ENCODE measurements around the gene ATG4C.
"Not testable (repeated sequence)": the region's sequence is repeated elsewhere in the genome, so short reads cannot be mapped to it uniquely, and the experiment has no call there.

Gene ATG4C

GRCh38 chr1:62781841-62782543, 1.9 kb upstream of the ATG4C start:
- H3K4me1 Mint-ChIP-seq = peaks cover 11% of the 10 kb centered on the region
- no peak for DNase-seq
- H3K27ac Mint-ChIP-seq = no peak overlapping the region
- H3K27me3 Mint-ChIP-seq (ENCODE audit: low read depth, poor library complexity) = peaks cover 6% of the 10 kb centered on the region
- TF ChIP-seq, protein P1, sequence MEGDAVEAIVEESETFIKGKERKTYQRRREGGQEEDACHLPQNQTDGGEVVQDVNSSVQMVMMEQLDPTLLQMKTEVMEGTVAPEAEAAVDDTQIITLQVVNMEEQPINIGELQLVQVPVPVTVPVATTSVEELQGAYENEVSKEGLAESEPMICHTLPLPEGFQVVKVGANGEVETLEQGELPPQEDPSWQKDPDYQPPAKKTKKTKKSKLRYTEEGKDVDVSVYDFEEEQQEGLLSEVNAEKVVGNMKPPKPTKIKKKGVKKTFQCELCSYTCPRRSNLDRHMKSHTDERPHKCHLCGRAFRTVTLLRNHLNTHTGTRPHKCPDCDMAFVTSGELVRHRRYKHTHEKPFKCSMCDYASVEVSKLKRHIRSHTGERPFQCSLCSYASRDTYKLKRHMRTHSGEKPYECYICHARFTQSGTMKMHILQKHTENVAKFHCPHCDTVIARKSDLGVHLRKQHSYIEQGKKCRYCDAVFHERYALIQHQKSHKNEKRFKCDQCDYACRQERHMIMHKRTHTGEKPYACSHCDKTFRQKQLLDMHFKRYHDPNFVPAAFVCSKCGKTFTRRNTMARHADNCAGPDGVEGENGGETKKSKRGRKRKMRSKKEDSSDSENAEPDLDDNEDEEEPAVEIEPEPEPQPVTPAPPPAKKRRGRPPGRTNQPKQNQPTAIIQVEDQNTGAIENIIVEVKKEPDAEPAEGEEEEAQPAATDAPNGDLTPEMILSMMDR (IDR thresholded peaks at IDR 0.05) = no peak
- H3K36me3 Mint-ChIP-seq (ENCODE audit: low read depth) = no peaks in the 10 kb centered on the region
- H3K9me3 Mint-ChIP-seq = no peaks in the 10 kb centered on the region
- H3K4me3 Mint-ChIP-seq = no peak overlapping the region

- H3K36me3 Mint-ChIP-seq (ENCODE audit: low read depth); DNase-seq; H3K27me3 Mint-ChIP-seq (ENCODE audit: low read depth, poor library complexity); H3K27ac Mint-ChIP-seq; H3K4me3 Mint-ChIP-seq; H3K9me3 Mint-ChIP-seq: not testable (repeated sequence)
- H3K4me1 Mint-ChIP-seq = peaks cover 12% of the 10 kb centered on the region
Observed at GRCh38 chr1:62782544-62783212, 1.3 kb upstream of the ATG4C start.

DNA sequence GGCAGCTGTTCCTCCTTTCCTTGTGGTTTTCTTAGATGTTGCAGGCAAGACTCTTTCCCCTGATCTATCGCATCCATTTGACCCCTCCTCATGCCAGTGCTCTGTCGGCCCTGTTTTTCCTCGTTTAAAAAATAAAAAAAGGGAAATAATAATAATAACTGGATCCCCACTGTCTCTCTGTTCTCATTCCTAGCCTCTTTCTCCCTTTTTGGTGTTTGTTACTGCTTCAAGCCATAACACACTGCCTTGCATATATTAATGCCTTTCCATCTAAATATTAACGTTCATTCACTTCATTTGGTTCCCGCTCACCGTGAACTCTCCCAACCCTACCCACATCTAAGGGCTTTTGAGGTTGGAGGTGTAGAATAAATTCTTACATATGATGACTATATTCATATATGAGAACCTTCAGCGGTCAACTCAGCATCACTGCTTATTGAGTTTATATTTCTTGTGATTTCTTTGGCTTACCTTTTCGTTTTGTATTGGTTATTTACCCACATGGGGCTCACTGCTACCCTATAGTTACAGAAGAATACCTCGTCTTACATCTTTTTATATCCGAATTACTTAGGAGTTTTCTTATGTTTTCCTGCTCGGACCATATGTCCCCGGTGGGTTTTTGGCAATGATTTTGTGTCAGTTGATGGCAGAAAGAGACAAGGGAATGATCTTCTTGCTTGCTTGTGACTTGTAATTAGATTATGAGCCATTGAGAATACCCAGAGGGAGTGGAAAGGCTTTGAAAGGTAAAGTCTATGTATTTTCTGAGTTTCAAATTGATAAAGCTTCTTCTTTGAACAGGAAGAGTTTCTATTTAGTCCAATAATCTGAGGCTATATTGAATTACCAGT, 805 bp downstream of the ATG4C start:
- H3K36me3 Mint-ChIP-seq (ENCODE audit: low read depth) = peaks cover 6% of the 10 kb centered on the region
- H3K4me1 Mint-ChIP-seq = peaks cover 12% of the 10 kb centered on the region
- H3K9me3 Mint-ChIP-seq = no peaks in the 10 kb centered on the region
- TF ChIP-seq, protein P1 (IDR thresholded peaks at IDR 0.05) = no peak
- H3K27ac Mint-ChIP-seq = no peak overlapping the region
- H3K27me3 Mint-ChIP-seq (ENCODE audit: low read depth, poor library complexity) = peaks cover 6% of the 10 kb centered on the region
- H3K4me3 Mint-ChIP-seq = no peak overlapping the region
- DNase-seq = no peak

- peaks cover 22% of the 10 kb centered on the region for H3K36me3 Mint-ChIP-seq (ENCODE audit: low read depth)
- no peak overlapping the region for H3K4me3 Mint-ChIP-seq
- H3K4me1 Mint-ChIP-seq = peaks cover 12% of the 10 kb centered on the region
- no peaks in the 10 kb centered on the region for H3K27me3 Mint-ChIP-seq (ENCODE audit: low read depth, poor library complexity)
- DNase-seq = no peak
- TF ChIP-seq, protein P1 (IDR thresholded peaks at IDR 0.05) = no peak
- no peaks in the 10 kb centered on the region for H3K9me3 Mint-ChIP-seq
- H3K27ac Mint-ChIP-seq = no peak overlapping the region
Observed at GRCh38 chr1:62790716-62791115, 6.8 kb downstream of the ATG4C start.

DNA sequence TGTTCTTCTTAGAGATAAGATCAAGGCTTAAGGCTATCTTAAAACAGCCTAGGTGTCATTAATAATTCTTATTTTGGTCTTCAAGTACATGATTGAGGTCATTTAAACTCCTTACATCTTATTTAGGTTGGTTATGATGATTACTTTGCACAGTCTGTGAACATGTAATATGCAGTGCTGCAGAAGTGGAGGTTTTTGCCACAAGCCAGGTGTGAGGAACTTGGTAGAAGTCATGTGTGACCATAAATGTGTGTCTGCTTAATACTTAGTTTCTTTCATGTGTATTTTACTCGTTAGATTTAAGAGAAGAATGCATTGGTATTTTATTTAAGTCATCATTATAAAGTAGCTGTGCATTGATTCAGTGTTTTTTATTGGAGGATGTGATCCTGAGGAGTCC, 10.1 kb downstream of the ATG4C start:
- no peaks in the 10 kb centered on the region for H3K4me1 Mint-ChIP-seq
- no peak overlapping the region for H3K27ac Mint-ChIP-seq
- H3K9me3 Mint-ChIP-seq = no peaks in the 10 kb centered on the region
- H3K4me3 Mint-ChIP-seq = no peak overlapping the region
- no peak for DNase-seq
- H3K36me3 Mint-ChIP-seq (ENCODE audit: low read depth) = peaks cover 23% of the 10 kb centered on the region
- TF ChIP-seq, protein P1 (IDR thresholded peaks at IDR 0.05) = no peak
- no peaks in the 10 kb centered on the region for H3K27me3 Mint-ChIP-seq (ENCODE audit: low read depth, poor library complexity)

DNA sequence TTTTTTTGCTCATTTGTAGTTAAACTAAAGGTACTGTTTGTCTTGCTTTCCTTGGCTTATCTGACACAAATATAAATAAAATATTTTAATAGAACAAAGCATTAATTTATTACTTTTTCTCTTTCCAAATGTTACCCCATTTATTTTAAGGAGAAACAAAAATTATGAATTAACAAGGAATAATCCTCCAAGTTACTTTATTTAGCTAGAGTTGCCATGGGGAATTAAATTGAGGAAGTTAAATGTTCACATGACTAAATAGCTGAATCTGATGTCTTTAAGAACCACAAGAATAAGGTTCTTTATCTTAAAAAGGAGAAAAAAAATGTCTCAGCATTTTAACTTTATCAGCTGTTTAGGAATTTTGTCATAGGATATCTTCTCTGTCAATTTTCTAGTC, 12.3 kb downstream of the ATG4C start:
- TF ChIP-seq, protein P1 (IDR thresholded peaks at IDR 0.05) = no peak
- H3K27ac Mint-ChIP-seq = no peak overlapping the region
- H3K9me3 Mint-ChIP-seq = no peaks in the 10 kb centered on the region
- H3K36me3 Mint-ChIP-seq (ENCODE audit: low read depth) = peaks cover 30% of the 10 kb centered on the region
- no peak for DNase-seq
- H3K4me3 Mint-ChIP-seq = no peak overlapping the region
- H3K4me1 Mint-ChIP-seq = no peaks in the 10 kb centered on the region
- H3K27me3 Mint-ChIP-seq (ENCODE audit: low read depth, poor library complexity) = no peaks in the 10 kb centered on the region

Data from nephron progenitor cell (in vitro differentiated cells).